HG02981 (cell line): ENCODE results near the gene APOBEC3G.
"Not testable (repeated sequence)": the region's sequence is repeated elsewhere in the genome, so short reads cannot be mapped to it uniquely, and the experiment has no call there.

Source experiments
- ATAC-seq: cut with Tn5 transposase; IDR thresholded peaks from one replicate; pipeline ENCODE4 v1.9.1; 2021; ENCODE audit warnings: mild to moderate bottlenecking, moderate library complexity; ENCODE audit not compliant: unreplicated experiment

APOBEC3G gene

GRCh38 chr22:39066442-39067276, 10.4 kb upstream of the APOBEC3G start:
- not testable (repeated sequence) for ATAC-seq

DNA sequence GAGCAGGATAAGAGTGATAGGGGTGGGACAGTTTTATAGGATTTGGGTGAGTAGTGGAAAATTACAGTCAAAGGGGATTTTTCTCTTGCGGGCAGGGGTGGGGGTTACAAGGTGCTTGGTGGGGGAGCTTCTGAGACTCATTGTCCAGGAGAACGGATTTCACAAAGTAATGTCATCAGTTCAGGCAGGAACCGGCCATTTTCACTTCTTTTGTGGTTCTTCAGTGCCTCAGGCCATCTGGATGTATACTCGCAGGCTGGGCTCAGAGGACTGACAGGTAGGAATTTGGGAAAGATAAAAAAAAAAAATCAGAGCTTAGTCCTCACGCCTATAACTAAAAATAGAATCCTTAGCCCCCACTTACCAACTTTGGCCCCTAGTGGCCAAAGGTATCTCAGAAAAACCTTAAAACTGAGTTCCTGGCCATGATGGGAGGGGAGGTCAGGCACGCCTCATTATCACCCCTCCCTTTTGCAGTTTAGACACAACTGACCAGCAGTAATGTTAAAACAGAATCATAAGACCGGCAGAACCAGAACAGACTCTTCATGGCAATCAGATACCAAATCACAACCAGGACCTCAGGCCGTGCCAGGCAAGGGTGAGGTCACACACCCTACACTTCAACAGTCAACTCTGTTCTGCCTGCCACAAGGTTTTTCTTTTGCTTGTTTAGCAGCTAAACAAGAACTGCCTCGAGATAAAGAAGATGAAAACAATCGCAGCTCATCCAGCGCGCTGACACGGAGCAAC, 8.9 kb upstream of the APOBEC3G start:
- ATAC-seq: no peak

DNA sequence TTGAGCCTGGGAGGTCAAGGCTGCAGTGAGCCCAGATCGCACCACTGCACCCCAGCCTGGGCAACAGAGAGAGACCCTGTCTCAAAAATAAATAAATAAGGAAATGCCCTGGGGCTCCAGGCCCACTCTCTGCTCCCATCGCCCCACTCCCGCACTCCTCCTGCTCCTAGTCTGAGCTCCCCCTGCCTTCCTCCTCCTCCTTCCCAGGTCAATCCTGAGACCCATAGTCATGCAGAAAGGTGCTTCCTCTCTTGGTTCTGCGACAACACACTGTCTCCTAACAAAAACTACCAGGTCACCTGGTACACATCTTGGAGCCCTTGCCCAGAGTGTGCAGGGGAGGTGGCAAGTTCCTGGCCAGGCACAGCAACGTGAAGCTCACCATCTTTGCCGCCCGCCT, 6.9 kb upstream of the APOBEC3G start:
- no peak for ATAC-seq

DNA sequence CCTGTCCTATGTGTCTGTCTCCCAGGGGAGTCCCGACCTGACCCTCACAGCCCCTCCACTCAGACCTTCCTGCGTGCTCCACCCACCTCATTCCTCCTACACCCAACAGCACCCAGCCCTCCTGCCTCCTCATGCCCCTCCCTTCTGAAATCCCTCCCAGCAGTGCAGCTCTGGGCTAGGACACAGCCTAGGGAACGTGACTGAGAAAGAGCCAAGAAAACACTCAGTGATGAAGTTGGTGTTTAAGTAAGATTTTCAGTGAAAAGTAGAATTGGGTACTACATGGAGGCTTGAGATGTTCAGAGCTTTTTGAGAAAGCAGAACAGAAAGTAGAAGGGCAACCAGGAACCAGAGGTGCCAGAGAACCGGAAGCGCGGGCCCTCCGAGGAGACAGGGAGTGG, 4.5 kb upstream of the APOBEC3G start:
- not testable (repeated sequence) for ATAC-seq

GRCh38 chr22:39073981-39074380, 3.1 kb upstream of the APOBEC3G start:
- no peak for ATAC-seq

- ATAC-seq: not testable (repeated sequence)
These were observed 685 bp upstream of the APOBEC3G start for GRCh38 chr22:39076155-39077025.

- ATAC-seq: not testable (repeated sequence)
These were observed 837 bp downstream of the APOBEC3G start for GRCh38 chr22:39077912-39078311.

DNA sequence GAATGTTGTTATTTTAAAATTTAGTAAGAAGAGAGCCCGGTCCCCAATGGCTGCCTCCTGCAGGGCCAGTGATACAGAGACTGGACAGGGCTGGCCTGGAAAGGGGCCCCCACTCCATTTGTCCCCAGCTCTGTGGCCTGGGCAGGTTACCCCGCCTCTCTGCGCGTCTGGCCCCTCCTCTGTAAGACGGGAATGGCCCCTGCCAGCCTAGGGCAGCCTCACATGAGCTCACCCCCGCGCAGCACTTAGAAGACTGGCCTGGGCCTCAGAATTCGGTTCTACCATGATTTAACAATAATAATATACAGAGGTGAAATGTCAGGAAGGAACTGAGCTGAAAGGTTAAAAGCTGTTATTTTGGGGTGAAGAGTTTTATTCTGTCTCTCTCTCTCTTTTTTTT, 1.3 kb downstream of the APOBEC3G start:
- no peak for ATAC-seq

DNA sequence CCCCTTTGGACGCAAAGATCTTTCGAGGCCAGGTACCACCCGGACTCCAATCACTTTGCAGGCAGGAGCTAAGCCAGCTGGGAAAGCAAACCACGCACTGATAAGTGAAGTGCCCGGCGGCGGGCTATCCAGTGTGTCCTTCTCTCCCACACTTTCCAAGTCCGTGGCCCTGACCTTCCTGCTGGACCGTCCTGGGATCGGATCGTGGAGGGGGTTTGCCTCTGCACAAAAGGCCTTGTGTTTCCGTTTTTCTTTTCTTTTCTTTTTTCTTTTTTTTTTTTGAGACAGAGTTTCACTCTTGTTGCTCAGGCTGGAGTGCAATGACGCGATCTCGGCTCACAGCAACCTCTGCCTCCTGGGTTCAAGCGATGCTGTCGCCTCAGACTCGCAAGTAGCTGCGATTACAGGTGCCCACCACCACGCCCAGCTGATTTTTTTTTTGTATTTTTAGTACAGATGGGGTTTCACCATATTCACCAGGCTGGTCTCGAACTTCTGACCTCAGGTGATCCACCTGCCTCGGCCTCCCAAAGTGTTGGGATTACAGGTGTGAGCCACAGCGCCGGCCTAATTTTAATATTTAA, 2.1 kb downstream of the APOBEC3G start:
- ATAC-seq: not testable (repeated sequence)

- ATAC-seq: no peak
These were observed 3.1 kb downstream of the APOBEC3G start for GRCh38 chr22:39080052-39080762.

DNA sequence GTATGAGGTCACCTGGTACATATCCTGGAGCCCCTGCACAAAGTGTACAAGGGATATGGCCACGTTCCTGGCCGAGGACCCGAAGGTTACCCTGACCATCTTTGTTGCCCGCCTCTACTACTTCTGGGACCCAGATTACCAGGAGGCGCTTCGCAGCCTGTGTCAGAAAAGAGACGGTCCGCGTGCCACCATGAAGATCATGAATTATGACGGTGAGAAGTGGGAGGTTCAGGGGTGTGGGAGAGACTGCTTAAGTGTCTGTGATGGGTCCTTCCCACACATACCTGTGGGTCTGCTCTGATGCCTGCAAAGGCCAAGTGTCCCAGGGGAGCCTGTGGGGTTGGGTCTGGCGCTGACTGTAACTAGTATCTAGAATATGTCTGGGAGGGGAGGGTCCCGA, 3.9 kb downstream of the APOBEC3G start:
- no peak for ATAC-seq

DNA sequence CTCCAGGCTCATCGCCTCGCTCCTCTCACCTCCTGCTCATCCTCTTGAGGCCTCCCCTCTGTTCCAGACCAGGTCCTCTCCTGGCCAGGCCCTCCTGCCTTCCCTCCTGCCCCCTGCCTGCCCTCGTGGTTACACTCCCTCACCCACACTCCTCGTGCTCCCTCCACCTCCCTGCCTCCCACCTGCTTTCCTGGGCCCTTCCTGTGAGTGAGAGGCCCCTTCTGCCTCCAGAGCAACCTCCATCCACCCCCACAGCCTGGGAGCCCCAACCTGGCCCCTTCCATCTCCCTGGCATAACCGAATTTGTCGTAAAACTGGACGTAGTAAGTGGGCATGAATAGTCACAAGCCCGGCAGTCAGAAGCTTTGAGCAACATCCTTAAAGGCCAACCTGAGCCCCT, 4.5 kb downstream of the APOBEC3G start:
- no peak for ATAC-seq

- no peak for ATAC-seq
These were observed 6.4 kb downstream of the APOBEC3G start for GRCh38 chr22:39083212-39084165.

DNA sequence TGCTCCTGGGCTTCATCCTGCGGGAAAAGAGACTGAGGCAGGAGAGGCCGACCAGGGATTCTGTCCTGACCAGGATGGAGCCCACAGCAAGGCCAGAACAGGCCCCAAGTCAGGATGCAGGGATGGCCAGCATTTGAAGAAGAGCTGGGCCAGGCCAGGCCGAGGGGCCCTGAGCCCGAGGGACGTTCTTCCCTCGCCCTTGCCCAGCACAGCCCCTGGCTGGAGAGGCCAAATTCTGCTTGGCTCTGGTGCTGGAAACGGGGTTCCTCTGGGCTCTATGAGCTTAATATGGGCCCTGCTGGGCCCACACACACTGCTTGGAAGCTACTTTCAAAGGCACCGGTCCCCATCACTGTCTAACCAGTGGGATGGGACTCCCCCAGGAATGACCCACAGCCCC, 7.6 kb downstream of the APOBEC3G start:
- no peak for ATAC-seq

DNA sequence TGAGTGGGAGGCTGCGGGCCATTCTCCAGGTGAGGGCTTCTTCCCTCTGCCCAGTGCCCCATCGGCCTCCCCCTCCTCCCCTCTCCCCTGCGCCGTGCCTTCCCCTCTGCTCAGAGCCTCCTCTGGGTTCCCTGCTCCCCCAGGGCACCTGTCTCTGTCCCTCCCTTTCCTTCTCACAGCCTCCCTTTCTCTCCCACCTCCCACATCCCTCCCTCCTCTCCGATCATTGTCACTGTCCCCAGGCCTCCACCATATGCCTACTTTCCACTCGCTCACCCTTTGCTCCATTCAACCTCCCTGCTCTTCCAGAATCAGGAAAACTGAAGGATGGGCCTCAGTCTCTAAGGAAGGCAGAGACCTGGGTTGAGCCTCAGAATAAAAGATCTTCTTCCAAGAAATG, 10.0 kb downstream of the APOBEC3G start:
- no peak for ATAC-seq

GRCh38 chr22:39087881-39088684, 11.0 kb downstream of the APOBEC3G start:
- no peak for ATAC-seq

- no peak for ATAC-seq
These were observed 11.6 kb downstream of the APOBEC3G start for GRCh38 chr22:39088685-39089032.

GRCh38 chr22:39089928-39090327, 12.9 kb downstream of the APOBEC3G start:
- no peak for ATAC-seq
